HL-60 (cell line): ENCODE data around the gene PIWIL4.

Source experiments
- CTCF ChIP-seq: IDR thresholded peaks from one replicate; pipeline ENCODE4 v1.5.1; 2011; ENCODE audit warnings: low read length, control low read depth, inconsistent platforms; ENCODE audit not compliant: insufficient read depth
- GABPA ChIP-seq: IDR thresholded peaks from 2 replicates; pipeline ENCODE4 v1.6.1; 2012; ENCODE audit warnings: low read depth
- POLR2AphosphoS5 ChIP-seq: IDR thresholded peaks from 2 replicates; pipeline ENCODE4 v1.6.1; 2012; ENCODE audit warnings: low read depth
- REST ChIP-seq: IDR thresholded peaks from 2 replicates; pipeline ENCODE4 v1.6.1; 2012; ENCODE audit warnings: low read depth; ENCODE audit not compliant: insufficient replicate concordance
- SPI1 ChIP-seq: IDR thresholded peaks from 2 replicates; pipeline ENCODE4 v1.6.1; 2012; ENCODE audit warnings: low read depth, mild to moderate bottlenecking, borderline replicate concordance

- TF ChIP-seq CTCF, result no peak
- TF ChIP-seq POLR2AphosphoS5, result no peak
- TF ChIP-seq GABPA, result no peak
- TF ChIP-seq REST, result no peak
- TF ChIP-seq SPI1, result no peak
Measured at GRCh38 chr11:94536386-94536785, 30.8 kb upstream of the PIWIL4 start.
